ENCODE data around the gene DNAH1.

DNA sequence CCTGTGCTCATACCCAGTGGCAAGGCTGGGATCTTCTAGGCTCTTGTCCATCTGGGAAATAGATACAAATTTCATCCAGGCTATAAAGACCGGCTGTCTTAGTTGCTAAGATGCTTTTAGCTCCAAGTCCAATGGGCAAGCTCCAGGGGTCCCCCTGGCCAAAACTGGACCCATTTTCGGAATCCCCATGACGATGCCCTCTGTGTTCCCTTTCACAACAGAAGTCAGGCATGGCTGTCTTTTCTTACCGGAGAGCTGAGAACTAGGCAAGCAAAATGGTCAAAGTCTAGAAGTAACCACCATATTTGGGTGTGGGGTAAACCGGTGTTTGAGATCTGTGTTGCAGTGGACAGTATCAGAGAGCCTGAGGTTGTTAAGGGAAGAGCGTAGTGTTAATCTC is 27.4 kb upstream of the DNAH1 start:
- TF ChIP-seq, protein P1, sequence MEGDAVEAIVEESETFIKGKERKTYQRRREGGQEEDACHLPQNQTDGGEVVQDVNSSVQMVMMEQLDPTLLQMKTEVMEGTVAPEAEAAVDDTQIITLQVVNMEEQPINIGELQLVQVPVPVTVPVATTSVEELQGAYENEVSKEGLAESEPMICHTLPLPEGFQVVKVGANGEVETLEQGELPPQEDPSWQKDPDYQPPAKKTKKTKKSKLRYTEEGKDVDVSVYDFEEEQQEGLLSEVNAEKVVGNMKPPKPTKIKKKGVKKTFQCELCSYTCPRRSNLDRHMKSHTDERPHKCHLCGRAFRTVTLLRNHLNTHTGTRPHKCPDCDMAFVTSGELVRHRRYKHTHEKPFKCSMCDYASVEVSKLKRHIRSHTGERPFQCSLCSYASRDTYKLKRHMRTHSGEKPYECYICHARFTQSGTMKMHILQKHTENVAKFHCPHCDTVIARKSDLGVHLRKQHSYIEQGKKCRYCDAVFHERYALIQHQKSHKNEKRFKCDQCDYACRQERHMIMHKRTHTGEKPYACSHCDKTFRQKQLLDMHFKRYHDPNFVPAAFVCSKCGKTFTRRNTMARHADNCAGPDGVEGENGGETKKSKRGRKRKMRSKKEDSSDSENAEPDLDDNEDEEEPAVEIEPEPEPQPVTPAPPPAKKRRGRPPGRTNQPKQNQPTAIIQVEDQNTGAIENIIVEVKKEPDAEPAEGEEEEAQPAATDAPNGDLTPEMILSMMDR (optimal IDR thresholded peaks at IDR 0.05 in 1 of 3, IDR thresholded peaks at IDR 0.05 in 1 of 3, conservative IDR thresholded peaks at IDR 0.05 in 1 of 3; ENCODE audit: extremely low read depth in 1 of 3, insufficient read depth in 2 of 3, low read length in 3 of 3) = no peak
- no peak for TF ChIP-seq EZH2 (IDR thresholded peaks at IDR 0.05; ENCODE audit: low read length)

All from keratinocyte (primary cell).